K562 (cell line): Measurements from ENCODE around the gene SHC1. TPM values are rescaled to one million over a fixed set of nuclear protein-coding genes. Genes with fewer than 3 reads are reported as not detected.

Experiments used
- ATAC-seq: fragments of 200-7000 bp; cut with Tn5 transposase; 3 replicates; pipeline ENCODE4 v1.9.1; 2020; ENCODE audit warnings: moderate library complexity
- BruUV-seq: library from RNA; stranded (reverse); fragments of 400-500 nt; replicated peaks from 2 replicates; lab custom pipeline; 2021; lab: Mats Ljungman, UMichigan
- CTCF ChIA-PET: fragments of 300-600 bp; formaldehyde crosslinking; extraction: SDS; loops from one replicate; lab custom pipeline; 2021; ENCODE audit warnings: low intra/inter-chr PET ratio; lab: Yijun Ruan, JAX
- POLR2A ChIA-PET: fragments of 300-600, 350-650 bp; sonication (Branson Sonifier 250); formaldehyde crosslinking; extraction: SDS; loops from one replicate; lab custom pipeline; 2021; ENCODE audit warnings: antibody characterized with exemption, inconsistent platforms; lab: Yijun Ruan, JAX
- DNase-seq, 4 experiments: peaks; one replicate each; pipeline versions ENCODE4 v3.0.0 to v3.0.0-alpha.2; 2011 to 2018; ENCODE audit warnings: low spot score in 3 of 4, mixed read lengths in 3 of 4; ENCODE audit errors: extremely low read depth in 1 of 4
- FAIRE-seq: peaks from 2 replicates; lab custom pipeline; 2011; peaks lifted over from hg19 to GRCh38; lab: Jason Lieb, UNC
- H2AFZ ChIP-seq: 2 replicates; pipeline ENCODE4 v1.6.0; 2011; ENCODE audit warnings: low read depth, low read length, control low read depth, inconsistent platforms
- H3K27ac ChIP-seq: fragments of 200-600 bp; 3 replicates; pipeline ENCODE4 v1.8.0; 2011; ENCODE audit warnings: low read depth, mild to moderate bottlenecking, control low read depth, inconsistent platforms, low read length, moderate library complexity, mixed read lengths; ENCODE audit errors: extremely low read depth
- H3K27me3 ChIP-seq, 2 experiments: fragments of 300-600 bp in 1 of 2; 2 replicates in 1 of 2; 3 replicates in 1 of 2; pipeline versions ENCODE4 v1.6.0 to v1.8.0; 2011; ENCODE audit warnings: inconsistent platforms in 2 of 2, low read length in 2 of 2, mild to moderate bottlenecking in 1 of 2, mixed read lengths in 1 of 2, moderate library complexity in 1 of 2; ENCODE audit not compliant: control insufficient read depth in 2 of 2, insufficient read depth in 2 of 2
- H3K36me3 ChIP-seq: fragments of 300-600 bp; 3 replicates; pipeline ENCODE4 v1.8.0; 2011; ENCODE audit warnings: mild to moderate bottlenecking, low read length, inconsistent platforms; ENCODE audit not compliant: control insufficient read depth, insufficient read depth
- H3K4me1 ChIP-seq, 2 experiments: fragments of 200-600 bp in 1 of 2; replicated peaks in 1 of 2; 2 replicates in 1 of 2; 3 replicates in 1 of 2; pipeline versions ENCODE4 v1.5.1 to v1.8.0; 2011; ENCODE audit warnings: inconsistent platforms in 2 of 2, low read length in 2 of 2, mild to moderate bottlenecking in 1 of 2, mixed read lengths in 1 of 2, moderate library complexity in 1 of 2; ENCODE audit not compliant: control insufficient read depth in 2 of 2, insufficient read depth in 2 of 2
- H3K4me2 ChIP-seq: 2 replicates; pipeline ENCODE4 v1.6.1; 2011; ENCODE audit warnings: low read length, control low read depth, inconsistent platforms, mixed read lengths; ENCODE audit not compliant: insufficient read depth
- H3K4me3 ChIP-seq: fragments of 200-600 bp; sonication (generic), shearing (Covaris generic); 2 replicates; pipeline ENCODE4 v1.5.1; 2016; ENCODE audit warnings: control low read depth, inconsistent platforms
- H3K79me2 ChIP-seq: fragments of 200-600 bp; 3 replicates; pipeline ENCODE4 v1.8.0; 2011; ENCODE audit warnings: low read length, inconsistent platforms; ENCODE audit not compliant: control insufficient read depth, insufficient read depth
- H3K9ac ChIP-seq, 2 experiments: 2 replicates each; pipeline versions ENCODE4 v1.6.0 to v1.6.1; 2011; ENCODE audit warnings: low read depth in 2 of 2, low read length in 2 of 2, control low read depth in 1 of 2, inconsistent platforms in 1 of 2, mild to moderate bottlenecking in 1 of 2, mixed read lengths in 1 of 2; ENCODE audit not compliant: insufficient read depth in 1 of 2
- H3K9me1 ChIP-seq: one replicate; pipeline ENCODE4 v1.6.0; 2011; ENCODE audit warnings: inconsistent platforms, mild to moderate bottlenecking, low read length, moderate library complexity; ENCODE audit not compliant: control insufficient read depth, insufficient read depth
- H3K9me3 ChIP-seq: replicated peaks from 2 replicates; pipeline ENCODE4 v1.5.1; 2011; ENCODE audit warnings: low read depth, low read length, inconsistent platforms; ENCODE audit not compliant: control insufficient read depth, insufficient read depth
- H4K20me1 ChIP-seq: replicated peaks from 2 replicates; pipeline ENCODE4 v1.6.1; 2011; ENCODE audit warnings: low read length, inconsistent platforms, mixed read lengths; ENCODE audit not compliant: control insufficient read depth, insufficient read depth
- FIP1L1 ChIP-seq: fragments of 200-400 bp; formaldehyde crosslinking; IDR thresholded peaks from 2 replicates; pipeline ENCODE4 v1.6.1; 2018; ENCODE audit warnings: mild to moderate bottlenecking, low read depth, low read length; ENCODE audit not compliant: poor library complexity, severe bottlenecking
- NCOR1 ChIP-seq: fragments of 450-650 bp; IDR thresholded peaks from 2 replicates; pipeline ENCODE4 v1.6.1; 2016; ENCODE audit warnings: mild to moderate bottlenecking, moderate library complexity
- NR3C1 ChIP-seq: sonication (generic); formaldehyde crosslinking; IDR thresholded peaks from 2 replicates; pipeline ENCODE4 v1.8.1; 2022; ENCODE audit warnings: missing genetic modification reagents
- WGBS: fragments of 100-300 bp; shearing (Covaris generic); methylation state at CpG from one replicate; pipeline ENCODE4 v1.1.6; 2016; ENCODE audit warnings: low coverage, mixed read lengths; ENCODE audit not compliant: insufficient coverage; ENCODE audit errors: missing lambda C conversion rate; 5-methylcytosine and 5-hydroxymethylcytosine counted together
- in situ Hi-C: fragments of 300-500 bp; cut with MboI; formaldehyde crosslinking; loops from 4 replicates; pipeline ENCODE4 v1.15.0; 2018; ENCODE audit warnings: inconsistent platforms, mixed read lengths
- intact Hi-C: fragments of 100-400 bp; cut with micrococcal nuclease; formaldehyde crosslinking; loops from 2 replicates; pipeline ENCODE4 v1.14.2; 2022
- polyA plus RNA-seq, 8 experiments: library from polyadenylated mRNA; depleted of rRNA in 4 of 8; stranded (reverse) in 5 of 8; unstranded in 3 of 8; fragments of >200 nt; fragmentation: Nextera tagmentation in 2 of 8; fragmentation: Illumina TruSeq in 1 of 8; extraction: Ambion mirVana in 2 of 8; extraction: Trizol in 1 of 8; gene quantifications; 2 replicates each; pipeline versions ENCODE4 v1.2.1 to v1.2.3, GENCODE V29; 2011 to 2014; ENCODE audit warnings: inconsistent platforms in 1 of 8, missing spikeins in 1 of 8
- total RNA-seq, 7 experiments: library from RNA; depleted of rRNA in 6 of 7; stranded (reverse); fragments of >200 nt in 6 of 7; fragmentation: Illumina TruSeq in 2 of 7; extraction: Trizol in 2 of 7; gene quantifications; 2 replicates each; pipeline versions ENCODE4 v1.2.1 to v1.2.3, GENCODE V29; 2011 to 2021; ENCODE audit warnings: low replicate concordance in 1 of 7
- TF ChIP-seq, protein P1 (sequence below): fragments of 200-800 bp; sonication (Bioruptor generic); IDR thresholded peaks from 2 replicates; pipeline ENCODE4 v1.6.1; 2017; ENCODE audit warnings: missing genetic modification characterization, missing compliant biosample characterization
- TF ChIP-seq, protein P2 (sequence below): fragments of 250-450 bp; sonication (Bioruptor Pico); IDR thresholded peaks from 2 replicates; pipeline ENCODE4 v1.8.0; 2022; ENCODE audit warnings: moderate library complexity, mild to moderate bottlenecking, inconsistent platforms
- TF ChIP-seq, protein P3 (sequence below): sonication (generic); formaldehyde crosslinking; IDR thresholded peaks from 2 replicates; pipeline ENCODE4 v1.9.0; 2022; ENCODE audit warnings: mild to moderate bottlenecking, missing genetic modification reagents
- TF ChIP-seq, protein P4 (sequence below): fragments of 250-450 bp; sonication (Bioruptor Pico); IDR thresholded peaks from 2 replicates; pipeline ENCODE4 v1.4.0; 2020; ENCODE audit warnings: mild to moderate bottlenecking, moderate library complexity, borderline replicate concordance
- TF ChIP-seq, protein P5 (sequence below): sonication (generic); formaldehyde crosslinking; IDR thresholded peaks from 2 replicates; pipeline ENCODE4 v1.5.0; 2020; ENCODE audit warnings: missing genetic modification reagents
- TF ChIP-seq, protein P6 (sequence below): sonication (generic); formaldehyde crosslinking; IDR thresholded peaks from 2 replicates; pipeline ENCODE4 v1.8.0; 2022; ENCODE audit warnings: mild to moderate bottlenecking, missing genetic modification reagents

The SHC1 gene
- total and polyA plus RNA-seq, 9 of the 15 experiments (the other 6 are each of a cell fraction or from before 2014, with no cell fraction given) = 4.1 to 113 (median 51.9) TPM

DNA sequence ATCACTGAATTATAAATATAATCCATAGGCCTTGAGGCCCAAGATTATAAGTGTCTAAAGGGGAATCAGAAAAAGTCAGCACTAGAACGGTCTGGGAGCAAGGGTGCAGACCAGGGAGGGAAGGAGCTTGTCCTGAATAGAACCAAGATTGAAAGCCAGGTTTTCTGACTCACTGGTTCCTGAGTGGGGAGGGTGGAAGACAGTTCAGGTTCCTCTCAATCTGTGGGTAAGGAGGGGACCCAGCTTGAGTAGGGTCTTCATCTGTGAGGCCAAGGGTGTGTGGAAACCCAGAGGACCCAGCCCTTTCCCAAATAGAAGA is 23.7 kb upstream of the SHC1 start:
- H3K9me1 ChIP-seq = peaks cover 6% of the 10 kb centered on the region
- H2AFZ ChIP-seq = peak overlapping the region; percentile 47; the same call in 1 of the 2 replicates
- H3K9ac ChIP-seq = peak overlapping the region; percentile 19 to 71; a peak in 3 of 4 replicates
- BruUV-seq = no TSS peak
- H4K20me1 ChIP-seq = no peaks in the 10 kb centered on the region
- H3K27ac ChIP-seq = peak overlapping the region; percentile 73
- no peaks in the 10 kb centered on the region for H3K27me3 ChIP-seq
- peak overlapping the region; percentile 47; the same call in 1 of the 2 replicates for H3K4me2 ChIP-seq
- POLR2A ChIA-PET = interaction anchor here (0.6 to 8.2 kb wide), 14 partner anchors 10 to 125 kb away, joined by 3 to 80 read pairs (median 6); partner anchors contain the start of genes ADAM15, CKS1B, FLAD1 and PBXIP1
- peaks cover 24% of the 10 kb centered on the region; the same call in 2 of the 3 replicates for H3K36me3 ChIP-seq
- DNase-seq = no peak
- in situ Hi-C loops = no loop called here
- intact Hi-C loops = loop anchor here (2.0 kb wide), 1 partner anchor 39 kb away; no protein-coding TSS in a partner anchor
- H3K4me1 ChIP-seq = peaks cover 40 to 44% of the 10 kb centered on the region in 2 experiments
- no peaks in the 10 kb centered on the region for H3K9me3 ChIP-seq
- CTCF ChIA-PET = no interaction called here
- H3K79me2 ChIP-seq = peaks cover 6% of the 10 kb centered on the region; the same call in 2 of the 3 replicates
- 13% methylated on average over 1 of the region's 1 CpG for WGBS
- ATAC-seq = peak; percentile 16; the same call in 2 of the 3 replicates
- no peak for FAIRE-seq
- H3K4me3 ChIP-seq = no peak overlapping the region
- TF ChIP-seq, protein P1, sequence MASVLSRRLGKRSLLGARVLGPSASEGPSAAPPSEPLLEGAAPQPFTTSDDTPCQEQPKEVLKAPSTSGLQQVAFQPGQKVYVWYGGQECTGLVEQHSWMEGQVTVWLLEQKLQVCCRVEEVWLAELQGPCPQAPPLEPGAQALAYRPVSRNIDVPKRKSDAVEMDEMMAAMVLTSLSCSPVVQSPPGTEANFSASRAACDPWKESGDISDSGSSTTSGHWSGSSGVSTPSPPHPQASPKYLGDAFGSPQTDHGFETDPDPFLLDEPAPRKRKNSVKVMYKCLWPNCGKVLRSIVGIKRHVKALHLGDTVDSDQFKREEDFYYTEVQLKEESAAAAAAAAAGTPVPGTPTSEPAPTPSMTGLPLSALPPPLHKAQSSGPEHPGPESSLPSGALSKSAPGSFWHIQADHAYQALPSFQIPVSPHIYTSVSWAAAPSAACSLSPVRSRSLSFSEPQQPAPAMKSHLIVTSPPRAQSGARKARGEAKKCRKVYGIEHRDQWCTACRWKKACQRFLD (CRISPR knock-in tag) = 0 out of 2 replicates have a peak, but pooled peaks have one; percentile 9
- TF ChIP-seq NR3C1 (CRISPR knock-in tag) (no peak), FIP1L1 (no peak), NCOR1 (no peak)
- TF ChIP-seq, protein P2, sequence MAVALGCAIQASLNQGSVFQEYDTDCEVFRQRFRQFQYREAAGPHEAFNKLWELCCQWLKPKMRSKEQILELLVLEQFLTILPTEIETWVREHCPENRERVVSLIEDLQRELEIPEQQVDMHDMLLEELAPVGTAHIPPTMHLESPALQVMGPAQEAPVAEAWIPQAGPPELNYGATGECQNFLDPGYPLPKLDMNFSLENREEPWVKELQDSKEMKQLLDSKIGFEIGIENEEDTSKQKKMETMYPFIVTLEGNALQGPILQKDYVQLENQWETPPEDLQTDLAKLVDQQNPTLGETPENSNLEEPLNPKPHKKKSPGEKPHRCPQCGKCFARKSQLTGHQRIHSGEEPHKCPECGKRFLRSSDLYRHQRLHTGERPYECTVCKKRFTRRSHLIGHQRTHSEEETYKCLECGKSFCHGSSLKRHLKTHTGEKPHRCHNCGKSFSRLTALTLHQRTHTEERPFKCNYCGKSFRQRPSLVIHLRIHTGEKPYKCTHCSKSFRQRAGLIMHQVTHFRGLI (CRISPR knock-in tag) = no peak
- TF ChIP-seq, protein P3, sequence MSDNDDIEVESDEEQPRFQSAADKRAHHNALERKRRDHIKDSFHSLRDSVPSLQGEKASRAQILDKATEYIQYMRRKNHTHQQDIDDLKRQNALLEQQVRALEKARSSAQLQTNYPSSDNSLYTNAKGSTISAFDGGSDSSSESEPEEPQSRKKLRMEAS (CRISPR knock-in tag) = peak; percentile 7; the same call in 1 of the 2 replicates
- TF ChIP-seq, protein P4, sequence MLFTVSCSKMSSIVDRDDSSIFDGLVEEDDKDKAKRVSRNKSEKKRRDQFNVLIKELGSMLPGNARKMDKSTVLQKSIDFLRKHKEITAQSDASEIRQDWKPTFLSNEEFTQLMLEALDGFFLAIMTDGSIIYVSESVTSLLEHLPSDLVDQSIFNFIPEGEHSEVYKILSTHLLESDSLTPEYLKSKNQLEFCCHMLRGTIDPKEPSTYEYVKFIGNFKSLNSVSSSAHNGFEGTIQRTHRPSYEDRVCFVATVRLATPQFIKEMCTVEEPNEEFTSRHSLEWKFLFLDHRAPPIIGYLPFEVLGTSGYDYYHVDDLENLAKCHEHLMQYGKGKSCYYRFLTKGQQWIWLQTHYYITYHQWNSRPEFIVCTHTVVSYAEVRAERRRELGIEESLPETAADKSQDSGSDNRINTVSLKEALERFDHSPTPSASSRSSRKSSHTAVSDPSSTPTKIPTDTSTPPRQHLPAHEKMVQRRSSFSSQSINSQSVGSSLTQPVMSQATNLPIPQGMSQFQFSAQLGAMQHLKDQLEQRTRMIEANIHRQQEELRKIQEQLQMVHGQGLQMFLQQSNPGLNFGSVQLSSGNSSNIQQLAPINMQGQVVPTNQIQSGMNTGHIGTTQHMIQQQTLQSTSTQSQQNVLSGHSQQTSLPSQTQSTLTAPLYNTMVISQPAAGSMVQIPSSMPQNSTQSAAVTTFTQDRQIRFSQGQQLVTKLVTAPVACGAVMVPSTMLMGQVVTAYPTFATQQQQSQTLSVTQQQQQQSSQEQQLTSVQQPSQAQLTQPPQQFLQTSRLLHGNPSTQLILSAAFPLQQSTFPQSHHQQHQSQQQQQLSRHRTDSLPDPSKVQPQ (CRISPR knock-in tag) = no peak
- TF ChIP-seq, protein P5, sequence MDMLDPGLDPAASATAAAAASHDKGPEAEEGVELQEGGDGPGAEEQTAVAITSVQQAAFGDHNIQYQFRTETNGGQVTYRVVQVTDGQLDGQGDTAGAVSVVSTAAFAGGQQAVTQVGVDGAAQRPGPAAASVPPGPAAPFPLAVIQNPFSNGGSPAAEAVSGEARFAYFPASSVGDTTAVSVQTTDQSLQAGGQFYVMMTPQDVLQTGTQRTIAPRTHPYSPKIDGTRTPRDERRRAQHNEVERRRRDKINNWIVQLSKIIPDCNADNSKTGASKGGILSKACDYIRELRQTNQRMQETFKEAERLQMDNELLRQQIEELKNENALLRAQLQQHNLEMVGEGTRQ (CRISPR knock-in tag) = no peak
- TF ChIP-seq, protein P6, sequence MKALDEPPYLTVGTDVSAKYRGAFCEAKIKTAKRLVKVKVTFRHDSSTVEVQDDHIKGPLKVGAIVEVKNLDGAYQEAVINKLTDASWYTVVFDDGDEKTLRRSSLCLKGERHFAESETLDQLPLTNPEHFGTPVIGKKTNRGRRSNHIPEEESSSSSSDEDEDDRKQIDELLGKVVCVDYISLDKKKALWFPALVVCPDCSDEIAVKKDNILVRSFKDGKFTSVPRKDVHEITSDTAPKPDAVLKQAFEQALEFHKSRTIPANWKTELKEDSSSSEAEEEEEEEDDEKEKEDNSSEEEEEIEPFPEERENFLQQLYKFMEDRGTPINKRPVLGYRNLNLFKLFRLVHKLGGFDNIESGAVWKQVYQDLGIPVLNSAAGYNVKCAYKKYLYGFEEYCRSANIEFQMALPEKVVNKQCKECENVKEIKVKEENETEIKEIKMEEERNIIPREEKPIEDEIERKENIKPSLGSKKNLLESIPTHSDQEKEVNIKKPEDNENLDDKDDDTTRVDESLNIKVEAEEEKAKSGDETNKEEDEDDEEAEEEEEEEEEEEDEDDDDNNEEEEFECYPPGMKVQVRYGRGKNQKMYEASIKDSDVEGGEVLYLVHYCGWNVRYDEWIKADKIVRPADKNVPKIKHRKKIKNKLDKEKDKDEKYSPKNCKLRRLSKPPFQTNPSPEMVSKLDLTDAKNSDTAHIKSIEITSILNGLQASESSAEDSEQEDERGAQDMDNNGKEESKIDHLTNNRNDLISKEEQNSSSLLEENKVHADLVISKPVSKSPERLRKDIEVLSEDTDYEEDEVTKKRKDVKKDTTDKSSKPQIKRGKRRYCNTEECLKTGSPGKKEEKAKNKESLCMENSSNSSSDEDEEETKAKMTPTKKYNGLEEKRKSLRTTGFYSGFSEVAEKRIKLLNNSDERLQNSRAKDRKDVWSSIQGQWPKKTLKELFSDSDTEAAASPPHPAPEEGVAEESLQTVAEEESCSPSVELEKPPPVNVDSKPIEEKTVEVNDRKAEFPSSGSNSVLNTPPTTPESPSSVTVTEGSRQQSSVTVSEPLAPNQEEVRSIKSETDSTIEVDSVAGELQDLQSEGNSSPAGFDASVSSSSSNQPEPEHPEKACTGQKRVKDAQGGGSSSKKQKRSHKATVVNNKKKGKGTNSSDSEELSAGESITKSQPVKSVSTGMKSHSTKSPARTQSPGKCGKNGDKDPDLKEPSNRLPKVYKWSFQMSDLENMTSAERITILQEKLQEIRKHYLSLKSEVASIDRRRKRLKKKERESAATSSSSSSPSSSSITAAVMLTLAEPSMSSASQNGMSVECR (CRISPR knock-in tag) = peak; percentile 51; the same call in 1 of the 2 replicates
